Keratinocyte (primary cell): ENCODE results near the gene KIF5A. TPM values are rescaled to one million over a fixed set of nuclear protein-coding genes. Genes with fewer than 3 reads are reported as not detected.

Source experiments
- DNase-seq: peaks from one replicate; pipeline ENCODE4 v3.0.0-alpha.2; 2011; ENCODE audit warnings: low read depth, missing footprints, low spot score
- FAIRE-seq: peaks from 2 replicates; lab custom pipeline; 2011; peaks lifted over from hg19 to GRCh38; lab: Jason Lieb, UNC
- H2AFZ ChIP-seq: 2 replicates; pipeline ENCODE4 v1.6.0; 2012; ENCODE audit warnings: low read length, control low read depth, inconsistent platforms; ENCODE audit not compliant: control insufficient read depth
- H3K27ac ChIP-seq: 2 replicates; pipeline ENCODE4 v1.5.1; 2011; ENCODE audit warnings: low read length; ENCODE audit not compliant: control insufficient read depth, insufficient read depth
- H3K27me3 ChIP-seq: 3 replicates; pipeline ENCODE4 v1.6.0; 2011; ENCODE audit warnings: low read length; ENCODE audit not compliant: control insufficient read depth, insufficient read depth; ENCODE audit errors: extremely low read depth
- H3K36me3 ChIP-seq, 2 experiments: 2 replicates in 1 of 2; 3 replicates in 1 of 2; pipeline ENCODE4 v1.5.1; 2011; ENCODE audit warnings: low read length in 2 of 2, mild to moderate bottlenecking in 1 of 2; ENCODE audit not compliant: control insufficient read depth in 2 of 2, insufficient read depth in 2 of 2; ENCODE audit errors: extremely low read depth in 1 of 2
- H3K4me1 ChIP-seq: 3 replicates; pipeline ENCODE4 v1.5.1; 2011; ENCODE audit warnings: low read length; ENCODE audit not compliant: control insufficient read depth, insufficient read depth; ENCODE audit errors: extremely low read depth
- H3K4me2 ChIP-seq: 3 replicates; pipeline ENCODE4 v1.6.0; 2011; ENCODE audit warnings: low read depth, low read length; ENCODE audit not compliant: control insufficient read depth, insufficient read depth; ENCODE audit errors: extremely low read depth
- H3K4me3 ChIP-seq, 3 experiments: fragments of 200-600 bp in 1 of 3; sonication (generic) in 1 of 3; 2 replicates in 2 of 3; 3 replicates in 1 of 3; pipeline ENCODE4 v1.5.1; 2011 to 2016; ENCODE audit warnings: low read length in 3 of 3, mild to moderate bottlenecking in 3 of 3, control low read depth in 2 of 3, inconsistent platforms in 1 of 3, low read depth in 1 of 3, mixed read lengths in 1 of 3, mixed run types in 1 of 3, moderate library complexity in 1 of 3; ENCODE audit not compliant: control insufficient read depth in 2 of 3, insufficient read depth in 2 of 3; ENCODE audit errors: extremely low read depth in 1 of 3
- H3K79me2 ChIP-seq: 2 replicates; pipeline ENCODE4 v1.6.0; 2012; ENCODE audit warnings: low read length; ENCODE audit not compliant: control insufficient read depth, insufficient read depth
- H3K9ac ChIP-seq: 3 replicates; pipeline ENCODE4 v1.6.0; 2011; ENCODE audit warnings: low read length; ENCODE audit not compliant: control insufficient read depth, insufficient read depth; ENCODE audit errors: extremely low read depth
- H3K9me1 ChIP-seq: 3 replicates; pipeline ENCODE4 v1.6.0; 2011; ENCODE audit warnings: low read length; ENCODE audit not compliant: control insufficient read depth, insufficient read depth; ENCODE audit errors: extremely low read depth
- H3K9me3 ChIP-seq: 2 replicates; pipeline ENCODE4 v1.5.1; 2012; ENCODE audit warnings: low read depth, low read length; ENCODE audit not compliant: control insufficient read depth
- H4K20me1 ChIP-seq: 3 replicates; pipeline ENCODE4 v1.6.0; 2011; ENCODE audit warnings: low read length; ENCODE audit not compliant: control insufficient read depth, insufficient read depth; ENCODE audit errors: extremely low read depth
- EZH2 ChIP-seq: IDR thresholded peaks from one replicate; pipeline ENCODE4 v1.6.1; 2012; ENCODE audit warnings: inconsistent platforms, mild to moderate bottlenecking, low read length, moderate library complexity
- dilution Hi-C: fragments of 300-500 bp; cut with MboI; formaldehyde crosslinking; loops from one replicate; pipeline ENCODE4 v1.7.0; 2020; ENCODE audit warnings: low sequenced_read_pairs; ENCODE audit not compliant: extremely low pct_ligation_motif_present
- polyA plus RNA-seq, 5 experiments: library from polyadenylated mRNA; depleted of rRNA in 3 of 5; stranded (reverse) in 3 of 5; stranded (forward) in 1 of 5; unstranded in 1 of 5; fragments of >200 nt; gene quantifications; 1 replicate in 1 of 5; 2 replicates in 3 of 5; 3 replicates in 1 of 5; pipeline versions ENCODE4 v1.2.1 to v1.2.3, GENCODE V29; 2011 to 2012; ENCODE audit warnings: missing spikeins in 2 of 5, low read depth in 1 of 5, low replicate concordance in 1 of 5
- TF ChIP-seq, protein P1 (sequence below), 3 experiments: IDR thresholded peaks in 1 of 3; conservative IDR thresholded peaks in 1 of 3; optimal IDR thresholded peaks in 1 of 3; 2 replicates in 2 of 3; 3 replicates in 1 of 3; pipeline versions ENCODE3 to v1.5.1; 2011; ENCODE audit warnings: low read length in 3 of 3, mild to moderate bottlenecking in 3 of 3, moderate library complexity in 2 of 3, control low read depth in 1 of 3, inconsistent platforms in 1 of 3; ENCODE audit not compliant: insufficient read depth in 2 of 3; ENCODE audit errors: extremely low read depth in 1 of 3

Gene KIF5A
- polyA plus RNA-seq, 1 donor (not counting 4 experiments of a cell fraction or from before 2014, with no cell fraction given) = 0.05 TPM

DNA sequence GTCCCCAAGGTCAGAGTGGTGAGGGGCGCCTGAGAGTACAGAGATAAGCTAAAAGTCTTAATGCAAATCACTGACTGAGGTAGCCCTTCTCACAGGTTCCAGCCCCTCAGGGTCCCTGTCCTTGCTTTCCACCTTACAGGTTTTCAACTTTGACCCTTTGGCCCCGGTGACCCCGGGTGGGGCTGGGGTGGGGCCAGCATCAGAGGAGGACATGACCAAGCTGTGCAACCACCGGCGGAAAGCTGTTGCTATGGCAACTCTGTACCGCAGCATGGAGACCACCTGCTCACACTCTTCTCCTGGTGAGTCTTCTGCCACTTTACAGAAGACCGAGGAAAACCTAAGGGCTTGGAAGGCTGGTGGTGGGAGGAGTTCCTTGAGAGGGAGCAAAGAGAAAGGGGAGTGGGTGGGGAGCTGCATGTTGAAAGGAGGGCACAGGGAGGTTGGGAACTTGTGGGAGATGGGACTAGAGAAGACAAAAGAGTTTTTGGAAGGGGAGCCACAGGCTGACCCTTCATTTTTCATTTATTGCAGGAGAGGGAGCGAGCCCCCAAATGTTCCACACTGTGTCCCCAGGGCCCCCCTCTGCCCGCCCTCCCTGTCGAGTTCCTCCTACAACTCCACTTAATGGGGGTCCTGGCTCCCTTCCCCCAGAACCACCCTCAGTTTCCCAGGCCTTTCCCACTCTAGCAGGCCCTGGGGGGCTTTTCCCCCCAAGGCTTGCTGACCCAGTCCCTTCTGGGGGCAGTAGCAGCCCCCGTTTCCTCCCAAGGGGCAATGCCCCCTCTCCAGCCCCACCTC lies 24.8 kb upstream of the KIF5A start:
- no peaks in the 10 kb centered on the region for H3K27me3 ChIP-seq
- no peaks in the 10 kb centered on the region for H3K9me3 ChIP-seq
- no peak overlapping the region for H3K4me2 ChIP-seq
- H3K9ac ChIP-seq = no peak overlapping the region
- H2AFZ ChIP-seq = no peak overlapping the region
- dilution Hi-C loops = no loop called here
- DNase-seq = no peak
- TF ChIP-seq, protein P1, sequence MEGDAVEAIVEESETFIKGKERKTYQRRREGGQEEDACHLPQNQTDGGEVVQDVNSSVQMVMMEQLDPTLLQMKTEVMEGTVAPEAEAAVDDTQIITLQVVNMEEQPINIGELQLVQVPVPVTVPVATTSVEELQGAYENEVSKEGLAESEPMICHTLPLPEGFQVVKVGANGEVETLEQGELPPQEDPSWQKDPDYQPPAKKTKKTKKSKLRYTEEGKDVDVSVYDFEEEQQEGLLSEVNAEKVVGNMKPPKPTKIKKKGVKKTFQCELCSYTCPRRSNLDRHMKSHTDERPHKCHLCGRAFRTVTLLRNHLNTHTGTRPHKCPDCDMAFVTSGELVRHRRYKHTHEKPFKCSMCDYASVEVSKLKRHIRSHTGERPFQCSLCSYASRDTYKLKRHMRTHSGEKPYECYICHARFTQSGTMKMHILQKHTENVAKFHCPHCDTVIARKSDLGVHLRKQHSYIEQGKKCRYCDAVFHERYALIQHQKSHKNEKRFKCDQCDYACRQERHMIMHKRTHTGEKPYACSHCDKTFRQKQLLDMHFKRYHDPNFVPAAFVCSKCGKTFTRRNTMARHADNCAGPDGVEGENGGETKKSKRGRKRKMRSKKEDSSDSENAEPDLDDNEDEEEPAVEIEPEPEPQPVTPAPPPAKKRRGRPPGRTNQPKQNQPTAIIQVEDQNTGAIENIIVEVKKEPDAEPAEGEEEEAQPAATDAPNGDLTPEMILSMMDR (optimal IDR thresholded peaks at IDR 0.05 in 1 of 3, IDR thresholded peaks at IDR 0.05 in 1 of 3, conservative IDR thresholded peaks at IDR 0.05 in 1 of 3; ENCODE audit: extremely low read depth in 1 of 3, insufficient read depth in 2 of 3, low read length in 3 of 3) = no peak
- no peak for TF ChIP-seq EZH2
- H3K9me1 ChIP-seq = peaks cover 2% of the 10 kb centered on the region
- peaks cover 24% of the 10 kb centered on the region for H3K4me1 ChIP-seq
- no peak overlapping the region for H3K4me3 ChIP-seq
- peaks cover 28 to 39% of the 10 kb centered on the region in 2 experiments for H3K36me3 ChIP-seq
- H3K27ac ChIP-seq = no peak overlapping the region
- peaks cover 5% of the 10 kb centered on the region for H4K20me1 ChIP-seq
- FAIRE-seq = no peak
- peaks cover 26% of the 10 kb centered on the region for H3K79me2 ChIP-seq

DNA sequence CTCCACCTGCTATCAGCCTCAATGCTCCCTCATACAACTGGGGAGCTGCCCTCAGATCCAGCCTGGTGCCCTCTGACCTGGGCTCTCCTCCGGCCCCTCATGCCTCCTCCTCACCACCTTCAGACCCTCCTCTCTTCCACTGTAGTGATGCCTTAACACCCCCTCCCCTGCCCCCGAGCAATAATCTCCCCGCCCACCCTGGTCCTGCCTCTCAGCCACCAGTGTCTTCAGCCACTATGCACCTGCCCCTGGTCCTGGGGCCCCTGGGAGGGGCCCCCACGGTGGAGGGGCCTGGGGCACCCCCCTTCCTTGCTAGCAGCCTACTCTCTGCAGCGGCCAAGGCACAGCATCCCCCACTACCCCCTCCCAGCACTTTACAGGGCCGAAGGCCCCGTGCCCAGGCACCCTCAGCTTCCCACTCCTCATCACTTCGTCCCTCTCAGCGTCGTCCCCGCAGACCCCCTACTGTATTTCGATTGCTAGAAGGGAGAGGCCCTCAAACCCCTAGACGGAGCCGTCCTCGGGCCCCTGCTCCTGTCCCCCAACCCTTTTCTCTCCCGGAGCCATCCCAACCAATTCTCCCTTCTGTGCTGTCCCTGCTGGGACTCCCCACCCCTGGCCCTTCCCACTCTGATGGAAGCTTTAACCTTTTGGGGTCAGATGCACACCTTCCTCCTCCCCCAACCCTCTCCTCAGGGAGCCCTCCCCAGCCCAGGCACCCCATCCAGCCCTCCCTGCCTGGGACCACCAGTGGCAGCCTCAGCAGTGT lies 24.0 kb upstream of the KIF5A start:
- Histone ChIP-seq H3K4me3 (no peak overlapping the region), H3K9ac (no peak overlapping the region), H3K4me2 (no peak overlapping the region), H3K9me3 (no peaks in the 10 kb centered on the region), H3K27ac (no peak overlapping the region), H3K79me2 (peaks cover 24% of the 10 kb centered on the region), H3K36me3 (peaks cover 34 to 39% of the 10 kb centered on the region in 2 experiments), H3K9me1 (peaks cover 2% of the 10 kb centered on the region), H3K27me3 (no peaks in the 10 kb centered on the region), H2AFZ (no peak overlapping the region), H4K20me1 (peaks cover 5% of the 10 kb centered on the region), H3K4me1 (peaks cover 24% of the 10 kb centered on the region)
- FAIRE-seq (no peak), DNase-seq (no peak)
- TF ChIP-seq, protein P1 (optimal IDR thresholded peaks at IDR 0.05 in 1 of 3, IDR thresholded peaks at IDR 0.05 in 1 of 3, conservative IDR thresholded peaks at IDR 0.05 in 1 of 3; ENCODE audit: extremely low read depth in 1 of 3, insufficient read depth in 2 of 3, low read length in 3 of 3) = no peak
- TF ChIP-seq EZH2 = no peak
- dilution Hi-C loops = no loop called here
